IMR-90 (cell line): ENCODE measurements around the gene TECTB. TPM values are rescaled to one million over a fixed set of nuclear protein-coding genes. Genes with fewer than 3 reads are reported as not detected.

Source experiments
- ATAC-seq: fragments of 200-7000 bp; cut with Tn5 transposase; 2 replicates; pipeline ENCODE4 v1.9.1; 2020; ENCODE audit warnings: low read depth, mild to moderate bottlenecking, moderate library complexity
- BruUV-seq: library from RNA; stranded (reverse); fragments of 400-500 nt; replicated peaks from 2 replicates; lab custom pipeline; 2021; lab: Mats Ljungman, UMichigan
- CTCF ChIA-PET: fragments of 300-600 bp; formaldehyde crosslinking; extraction: SDS; loops from one replicate; lab custom pipeline; 2021; ENCODE audit warnings: antibody characterized with exemption; lab: Yijun Ruan, JAX
- POLR2A ChIA-PET: fragments of 300-600 bp; sonication (Branson Sonifier 250); formaldehyde crosslinking; loops from one replicate; lab custom pipeline; 2022; ENCODE audit warnings: antibody characterized with exemption; ENCODE audit not compliant: unreplicated experiment; lab: Charles Lee
- DNase-seq: peaks from one replicate; pipeline ENCODE4 v3.0.0; 2013
- H2AFZ ChIP-seq: replicated peaks from 2 replicates; pipeline ENCODE3; 2013; ENCODE audit warnings: low read length, mild to moderate bottlenecking; ENCODE audit not compliant: poor library complexity
- H2AK5ac ChIP-seq: 2 replicates; pipeline ENCODE4 v1.6.1; 2013; ENCODE audit warnings: low read depth, low read length, inconsistent platforms
- H2AK9ac ChIP-seq: replicated peaks from 2 replicates; pipeline ENCODE3; 2013; ENCODE audit warnings: mild to moderate bottlenecking, low read depth, low read length, moderate library complexity; ENCODE audit not compliant: poor library complexity
- H2BK120ac ChIP-seq: 2 replicates; pipeline ENCODE4 v1.6.1; 2013; ENCODE audit warnings: low read depth, low read length, inconsistent platforms
- H2BK15ac ChIP-seq: 3 replicates; pipeline ENCODE4 v1.6.1; 2013; ENCODE audit warnings: low read depth, low read length, inconsistent platforms
- H2BK20ac ChIP-seq: 2 replicates; pipeline ENCODE4 v1.6.1; 2013; ENCODE audit warnings: low read depth, mild to moderate bottlenecking, inconsistent platforms, low read length, moderate library complexity
- H2BK5ac ChIP-seq: 2 replicates; pipeline ENCODE4 v1.6.1; 2013; ENCODE audit warnings: mild to moderate bottlenecking, low read depth, low read length, inconsistent platforms; ENCODE audit not compliant: poor library complexity, severe bottlenecking
- H3K14ac ChIP-seq: replicated peaks from 2 replicates; pipeline ENCODE4 v1.6.1; 2013; ENCODE audit warnings: low read depth, low read length, inconsistent platforms
- H3K18ac ChIP-seq: 2 replicates; pipeline ENCODE4 v1.6.1; 2013; ENCODE audit warnings: low read depth, low read length, control low read depth
- H3K23ac ChIP-seq: 2 replicates; pipeline ENCODE4 v1.6.1; 2013; ENCODE audit warnings: low read depth, low read length, inconsistent platforms
- H3K27ac ChIP-seq: 2 replicates; pipeline ENCODE4 v1.5.1; 2013; ENCODE audit warnings: mild to moderate bottlenecking, control low read depth, low read length; ENCODE audit not compliant: insufficient read depth
- H3K27me3 ChIP-seq: 2 replicates; pipeline ENCODE4 v1.6.1; 2013; ENCODE audit warnings: low read length; ENCODE audit not compliant: control insufficient read depth, insufficient read depth
- H3K36me3 ChIP-seq: 2 replicates; pipeline ENCODE4 v1.6.1; 2013; ENCODE audit warnings: low read length, mixed read lengths; ENCODE audit not compliant: control insufficient read depth, insufficient read depth
- H3K4ac ChIP-seq: 2 replicates; pipeline ENCODE4 v1.6.1; 2013; ENCODE audit warnings: low read depth, low read length, inconsistent platforms
- H3K4me1 ChIP-seq: 2 replicates; pipeline ENCODE4 v1.6.1; 2013; ENCODE audit warnings: low read length, mixed read lengths; ENCODE audit not compliant: control insufficient read depth, insufficient read depth
- H3K4me2 ChIP-seq: 2 replicates; pipeline ENCODE4 v1.6.1; 2013; ENCODE audit warnings: low read depth, mild to moderate bottlenecking, control low read depth, low read length, moderate library complexity
- H3K4me3 ChIP-seq: 2 replicates; pipeline ENCODE4 v1.5.1; 2013; ENCODE audit warnings: low read depth, mild to moderate bottlenecking, control low read depth, low read length, moderate library complexity; ENCODE audit not compliant: insufficient read depth
- H3K56ac ChIP-seq: 2 replicates; pipeline ENCODE4 v1.6.1; 2013; ENCODE audit warnings: low read length, inconsistent platforms; ENCODE audit not compliant: insufficient read depth; ENCODE audit errors: extremely low read depth
- H3K79me1 ChIP-seq, 2 experiments: 2 replicates each; pipeline ENCODE4 v1.6.1; 2013; ENCODE audit warnings: low read length in 2 of 2, inconsistent platforms in 1 of 2, low read depth in 1 of 2
- H3K9ac ChIP-seq: 2 replicates; pipeline ENCODE4 v1.6.1; 2013; ENCODE audit warnings: low read depth, low read length, control low read depth
- H3K9me1 ChIP-seq: 2 replicates; pipeline ENCODE4 v1.6.1; 2013; ENCODE audit warnings: low read length, inconsistent platforms; ENCODE audit not compliant: insufficient read depth
- H3K9me3 ChIP-seq: 2 replicates; pipeline ENCODE4 v1.6.1; 2013; ENCODE audit warnings: low read length; ENCODE audit not compliant: control insufficient read depth, insufficient read depth
- H4K20me1 ChIP-seq: 2 replicates; pipeline ENCODE4 v1.6.1; 2013; ENCODE audit warnings: low read length, inconsistent platforms; ENCODE audit not compliant: insufficient read depth
- H4K5ac ChIP-seq: 2 replicates; pipeline ENCODE4 v1.6.1; 2013; ENCODE audit warnings: mild to moderate bottlenecking, low read depth, low read length, control low read depth
- H4K8ac ChIP-seq, 2 experiments: 2 replicates each; pipeline ENCODE4 v1.6.1; 2013; ENCODE audit warnings: low read depth in 2 of 2, low read length in 2 of 2, control low read depth in 1 of 2, inconsistent platforms in 1 of 2
- H4K91ac ChIP-seq: 2 replicates; pipeline ENCODE4 v1.6.1; 2013; ENCODE audit warnings: low read depth, low read length, inconsistent platforms; ENCODE audit not compliant: insufficient read depth
- BHLHE40 ChIP-seq: fragments of 150-350 bp; IDR thresholded peaks from 2 replicates; pipeline ENCODE4 v1.6.1; 2016; ENCODE audit warnings: mild to moderate bottlenecking, low read depth, low read length
- CEBPB ChIP-seq: IDR thresholded peaks from 2 replicates; pipeline ENCODE4 v1.6.1; 2012; ENCODE audit warnings: low read depth, low read length, improper control_type of control experiment
- CHD1 ChIP-seq: IDR thresholded peaks from 2 replicates; pipeline ENCODE4 v1.6.1; 2012; ENCODE audit warnings: low read depth, low read length, improper control_type of control experiment
- CTCF ChIP-seq: conservative IDR thresholded peaks from 2 replicates; pipeline ENCODE4 v1.5.1; 2012; ENCODE audit warnings: mild to moderate bottlenecking, low read depth, low read length, improper control_type of control experiment
- ELK1 ChIP-seq: fragments of 150-350 bp; IDR thresholded peaks from 2 replicates; pipeline ENCODE4 v1.6.1; 2016; ENCODE audit warnings: low read depth, mild to moderate bottlenecking, low read length, moderate library complexity, borderline replicate concordance
- FOS ChIP-seq: fragments of 150-350 bp; IDR thresholded peaks from 2 replicates; pipeline ENCODE4 v1.6.1; 2016; ENCODE audit warnings: low read depth, low read length
- MAFK ChIP-seq: IDR thresholded peaks from 2 replicates; pipeline ENCODE4 v1.6.1; 2012; ENCODE audit warnings: low read depth, low read length, improper control_type of control experiment
- MAZ ChIP-seq: IDR thresholded peaks from 2 replicates; pipeline ENCODE4 v1.6.1; 2012; ENCODE audit warnings: low read depth, mild to moderate bottlenecking, low read length, improper control_type of control experiment, moderate library complexity, borderline replicate concordance
- MXI1 ChIP-seq: IDR thresholded peaks from 2 replicates; pipeline ENCODE4 v1.6.1; 2012; ENCODE audit warnings: low read depth, mild to moderate bottlenecking, low read length, moderate library complexity, borderline replicate concordance
- NFE2L2 ChIP-seq: fragments of 150-350 bp; IDR thresholded peaks from 2 replicates; pipeline ENCODE4 v1.6.1; 2016; ENCODE audit warnings: low read depth, mild to moderate bottlenecking, low read length
- POLR2A ChIP-seq: IDR thresholded peaks from 2 replicates; pipeline ENCODE4 v1.6.1; 2012; ENCODE audit warnings: mild to moderate bottlenecking, low read depth, low read length
- RAD21 ChIP-seq: IDR thresholded peaks from 2 replicates; pipeline ENCODE4 v1.6.1; 2012; ENCODE audit warnings: low read length, improper control_type of control experiment
- RCOR1 ChIP-seq: IDR thresholded peaks from 2 replicates; pipeline ENCODE4 v1.6.1; 2012; ENCODE audit warnings: mild to moderate bottlenecking, low read length, improper control_type of control experiment; ENCODE audit not compliant: insufficient replicate concordance
- RFX5 ChIP-seq: IDR thresholded peaks from 2 replicates; pipeline ENCODE4 v1.8.0; 2012; ENCODE audit warnings: low read depth, mild to moderate bottlenecking, low read length, moderate library complexity
- SMC3 ChIP-seq: fragments of 150-350 bp; IDR thresholded peaks from 2 replicates; pipeline ENCODE4 v1.6.1; 2016; ENCODE audit warnings: low read depth, mild to moderate bottlenecking, antibody characterized with exemption, low read length, moderate library complexity
- USF2 ChIP-seq: fragments of 150-350 bp; IDR thresholded peaks from 2 replicates; pipeline ENCODE4 v1.6.1; 2017; ENCODE audit warnings: mild to moderate bottlenecking, antibody characterized with exemption, low read length, low read depth
- WGBS, 2 experiments: methylation state at CpG; one replicate each; pipeline versions ENCODE4 v1.1.5 to v1.1.7; 2013; ENCODE audit warnings: missing lambda C conversion rate in 2 of 2; ENCODE audit not compliant: insufficient read length in 1 of 2; ENCODE audit errors: extremely low coverage in 2 of 2; 5-methylcytosine and 5-hydroxymethylcytosine counted together
- dilution Hi-C: fragments of 300-500 bp; cut with HindIII; formaldehyde crosslinking; loops from one replicate; pipeline ENCODE4 v1.14.3; 2018; ENCODE audit warnings: low sequenced_read_pairs; ENCODE audit not compliant: unreplicated experiment
- in situ Hi-C: fragments of 300-500 bp; cut with MboI; formaldehyde crosslinking; loops from 3 replicates; pipeline ENCODE4 v1.14.3; 2019; ENCODE audit warnings: low sequenced_read_pairs, inconsistent platforms, mixed read lengths
- intact Hi-C: fragments of 100-400 bp; cut with micrococcal nuclease; formaldehyde crosslinking; loops from 2 replicates; pipeline ENCODE4 v1.10.0; 2022
- polyA plus RNA-seq, 3 experiments: library from polyadenylated mRNA; depleted of rRNA; stranded (reverse); fragments of >200 nt; gene quantifications; 2 replicates each; pipeline ENCODE4 v1.2.3, GENCODE V29; 2012; ENCODE audit warnings: low replicate concordance in 1 of 3
- total RNA-seq: library from RNA; depleted of rRNA; stranded (reverse); fragments of >200 nt; gene quantifications from 2 replicates; pipeline ENCODE4 v1.2.3, GENCODE V29; 2012

TECTB gene
- total and polyA plus RNA-seq, 2 of the 4 experiments (the other 2 are of a cell fraction): not detected

- Histone ChIP-seq H3K79me1 (no peaks in the 10 kb centered on the region), H3K9me3 (no peaks in the 10 kb centered on the region), H2AK5ac (no peak overlapping the region), H3K4me1 (no peaks in the 10 kb centered on the region), H2BK5ac (no peak overlapping the region), H3K18ac (no peak overlapping the region), H2AK9ac (no peak overlapping the region), H4K5ac (no peak overlapping the region), H3K9me1 (no peaks in the 10 kb centered on the region; the same call in 1 of the 2 replicates), H3K27me3 (no peaks in the 10 kb centered on the region), H3K27ac (no peak overlapping the region), H2BK15ac (no peak overlapping the region), H3K4ac (no peak overlapping the region), H2AFZ (no peak overlapping the region), H3K36me3 (no peaks in the 10 kb centered on the region), H3K4me3 (no peak overlapping the region), H3K14ac (no peak overlapping the region), H4K8ac (no peak overlapping the region), H4K20me1 (no peaks in the 10 kb centered on the region), H3K23ac (no peak overlapping the region), H3K9ac (no peak overlapping the region), H3K4me2 (no peak overlapping the region), H2BK20ac (no peak overlapping the region), H3K56ac (no peak overlapping the region), H4K91ac (no peak overlapping the region), H2BK120ac (no peak overlapping the region)
- intact Hi-C loops (no loop called here), dilution Hi-C loops (no loop called here), in situ Hi-C loops (loop anchor here (25.0 kb wide), 1 partner anchor 1215 kb away; the partner anchor contains the start of gene ADRA2A)
- BruUV-seq: no TSS peak
- DNase-seq (no peak), ATAC-seq (no peak)
- TF ChIP-seq CTCF (no peak), RAD21 (no peak), MAZ (no peak), NFE2L2 (no peak), MAFK (no peak), MXI1 (no peak), RCOR1 (no peak), BHLHE40 (no peak), CEBPB (no peak), POLR2A (no peak), SMC3 (no peak), RFX5 (no peak), FOS (no peak), ELK1 (no peak), CHD1 (no peak), USF2 (no peak)
- WGBS, 2 experiments: no CpG with 5 or more reads among the region's 3 CpGs
- CTCF ChIA-PET: no interaction called here
- POLR2A ChIA-PET: no interaction called here
These were observed 19.1 kb downstream of the TECTB start for GRCh38 chr10:112302335-112302734.
